PC-3 (cell line): ENCODE data around the gene SMIM10L1. TPM values are rescaled to one million over a fixed set of nuclear protein-coding genes. Genes with fewer than 3 reads are reported as not detected.

ENCODE experiments used
- ATAC-seq: fragments of 200-7000 bp; cut with Tn5 transposase; 2 replicates; pipeline ENCODE4 v1.9.1; 2020; ENCODE audit warnings: mild to moderate bottlenecking, moderate library complexity
- BruUV-seq: library from RNA; stranded (reverse); fragments of 400-500 nt; replicated peaks from 2 replicates; lab custom pipeline; 2021; lab: Mats Ljungman, UMichigan
- CTCF ChIA-PET: fragments of 300-600 bp; sonication (Branson Sonifier 250); formaldehyde crosslinking; loops from one replicate; lab custom pipeline; 2022; ENCODE audit warnings: antibody characterized with exemption; lab: Charles Lee
- POLR2A ChIA-PET: fragments of 300-600 bp; sonication (Branson Sonifier 250); formaldehyde crosslinking; loops from one replicate; lab custom pipeline; 2022; ENCODE audit warnings: antibody characterized with exemption; ENCODE audit not compliant: unreplicated experiment; lab: Charles Lee
- DNase-seq: peaks from one replicate; pipeline ENCODE4 v3.0.0-alpha.2; 2015
- H2AFZ ChIP-seq: fragments of 300-600 bp; sonication (generic); 2 replicates; pipeline ENCODE4 v1.6.0; 2016; ENCODE audit warnings: antibody characterized with exemption, low read length
- H3F3A ChIP-seq: fragments of 300-600 bp; sonication (generic); one replicate; pipeline ENCODE4 v1.6.0; 2017; ENCODE audit warnings: antibody characterized with exemption, low read length, control low read depth, mild to moderate bottlenecking; ENCODE audit not compliant: unreplicated experiment
- H3K27ac ChIP-seq: fragments of 300-600 bp; sonication (generic); 2 replicates; pipeline ENCODE4 v1.5.1; 2016; ENCODE audit warnings: mild to moderate bottlenecking, low read length
- H3K27me3 ChIP-seq: fragments of 300-600 bp; sonication (generic); 2 replicates; pipeline ENCODE4 v1.6.1; 2016; ENCODE audit warnings: low read length, mixed read lengths
- H3K36me3 ChIP-seq: fragments of 300-600 bp; sonication (generic); 2 replicates; pipeline ENCODE4 v1.6.1; 2016; ENCODE audit warnings: low read depth, mixed run types, low read length, mixed read lengths
- H3K4me1 ChIP-seq: fragments of 300-600 bp; sonication (generic); 2 replicates; pipeline ENCODE4 v1.5.1; 2016; ENCODE audit warnings: low read length; ENCODE audit not compliant: insufficient read depth
- H3K4me2 ChIP-seq: fragments of 300-600 bp; sonication (generic); 2 replicates; pipeline ENCODE4 v1.6.0; 2016; ENCODE audit warnings: low read length
- H3K4me3 ChIP-seq: fragments of 300-600 bp; sonication (generic); 2 replicates; pipeline ENCODE4 v1.5.1; 2016; ENCODE audit warnings: mild to moderate bottlenecking, low read length, mixed read lengths
- H3K79me2 ChIP-seq: fragments of 300-600 bp; sonication (generic); 2 replicates; pipeline ENCODE4 v1.6.1; 2017; ENCODE audit warnings: low read length, mixed read lengths
- H3K9ac ChIP-seq: fragments of 300-600 bp; sonication (generic); 2 replicates; pipeline ENCODE4 v1.6.0; 2016; ENCODE audit warnings: mild to moderate bottlenecking, low read length
- H3K9me2 ChIP-seq: fragments of 300-600 bp; sonication (generic); replicated peaks from 2 replicates; pipeline ENCODE4 v1.6.1; 2016; ENCODE audit warnings: mixed run types, low read length, mixed read lengths
- H3K9me3 ChIP-seq: fragments of 300-600 bp; sonication (generic); 2 replicates; pipeline ENCODE4 v1.6.1; 2016; ENCODE audit warnings: low read length, mixed read lengths
- H4K20me1 ChIP-seq: fragments of 300-600 bp; sonication (generic); 2 replicates; pipeline ENCODE4 v1.6.1; 2016; ENCODE audit warnings: low read length, mixed read lengths
- CTCF ChIP-seq: fragments of 300-600 bp; sonication (generic); conservative IDR thresholded peaks from 2 replicates; pipeline ENCODE4 v1.5.1; 2017; ENCODE audit warnings: antibody characterized with exemption, low read depth, mild to moderate bottlenecking, low read length
- EZH2 ChIP-seq: fragments of 300-600 bp; sonication (generic); IDR thresholded peaks from one replicate; pipeline ENCODE4 v1.6.1; 2017; ENCODE audit warnings: antibody characterized with exemption, mild to moderate bottlenecking, low read length; ENCODE audit not compliant: unreplicated experiment
- EZH2phosphoT487 ChIP-seq: fragments of 300-600 bp; sonication (generic); IDR thresholded peaks from 2 replicates; pipeline ENCODE4 v1.6.1; 2018; ENCODE audit warnings: mild to moderate bottlenecking, antibody characterized with exemption, low read length, borderline replicate concordance
- intact Hi-C: fragments of 100-400 bp; cut with micrococcal nuclease; formaldehyde crosslinking; loops from 2 replicates; pipeline ENCODE4 v1.9.0; 2023
- total RNA-seq: library from RNA; depleted of rRNA; stranded (reverse); fragments of >200 nt; gene quantifications from 2 replicates; pipeline ENCODE4 v1.2.3, GENCODE V29; 2014; rRNA removed

The SMIM10L1 gene
- total RNA-seq, 1 experiment from 2014 or later = 9.7 TPM

- no peaks in the 10 kb centered on the region for H3K79me2 ChIP-seq
- no peak overlapping the region for H2AFZ ChIP-seq
- no peaks in the 10 kb centered on the region for H3K27me3 ChIP-seq
- no peak overlapping the region for H3K4me2 ChIP-seq
- H3K36me3 ChIP-seq = no peaks in the 10 kb centered on the region
- H3K27ac ChIP-seq = no peak overlapping the region
- TF ChIP-seq CTCF (0 out of 2 replicates have a peak, but pooled peaks have one; percentile 17), EZH2 (no peak), EZH2phosphoT487 (no peak)
- ChIA-PET CTCF (no interaction called here), POLR2A (no interaction called here)
- no peak for ATAC-seq
- no TSS peak for BruUV-seq
- no peaks in the 10 kb centered on the region for H3F3A ChIP-seq
- intact Hi-C loops = no loop called here
- no peaks in the 10 kb centered on the region for H3K9me3 ChIP-seq
- no peak overlapping the region for H3K4me3 ChIP-seq
- H3K9me2 ChIP-seq = no peaks in the 10 kb centered on the region
- DNase-seq = no peak
- no peaks in the 10 kb centered on the region for H3K4me1 ChIP-seq
- H3K9ac ChIP-seq = no peak overlapping the region
- H4K20me1 ChIP-seq = no peaks in the 10 kb centered on the region
Measured at GRCh38 chr12:11209113-11209512, 38.1 kb downstream of the SMIM10L1 start.

Other genes starting within 250 kb of the SMIM10L1 start
- gene PRH2, start 242.0 kb upstream of the SMIM10L1 start, total RNA-seq = not detected in 2 replicates
- gene TAS2R14, start 231.9 kb upstream of the SMIM10L1 start, total RNA-seq = 1.6 and 1.8 TPM in 2 replicates
- gene TAS2R50, start 184.3 kb upstream of the SMIM10L1 start, total RNA-seq = 0.29 and 1.5 TPM in 2 replicates
- gene TAS2R20, start 172.9 kb upstream of the SMIM10L1 start, total RNA-seq = 0.11 and 0.46 TPM in 2 replicates
- not detected in 2 replicates for gene TAS2R19, start 148.6 kb upstream of the SMIM10L1 start, total RNA-seq
- gene TAS2R31, start 139.8 kb upstream of the SMIM10L1 start, total RNA-seq = 0.55 and 0.75 TPM in 2 replicates
- gene TAS2R46, start 108.9 kb upstream of the SMIM10L1 start, total RNA-seq = 0.36 and 1.5 TPM in 2 replicates
- gene TAS2R43, start 78.9 kb upstream of the SMIM10L1 start, total RNA-seq = not detected in 2 replicates
- 0.66 and 2.0 TPM in 2 replicates for gene TAS2R30, start 36.5 kb upstream of the SMIM10L1 start, total RNA-seq
- gene TAS2R42, start 15.7 kb downstream of the SMIM10L1 start, total RNA-seq = not detected in 2 replicates
- not detected in 2 replicates for gene PRB3, start 98.5 kb downstream of the SMIM10L1 start, total RNA-seq
- not detected in 2 replicates for gene PRB4, start 139.2 kb downstream of the SMIM10L1 start, total RNA-seq
- not detected in 2 replicates for gene PRB2, start 224.4 kb downstream of the SMIM10L1 start, total RNA-seq